SK-N-SH (cell line): Measurements from ENCODE around the gene FAM181A.

Source experiments
- CHD2 ChIP-seq: fragments of 150-350 bp; IDR thresholded peaks from 2 replicates; pipeline ENCODE4 v1.6.1; 2018; ENCODE audit warnings: low read length; ENCODE audit not compliant: partially characterized antibody
- CTCF ChIP-seq: fragments of 200-600 bp; sonication (generic); IDR thresholded peaks from 2 replicates; pipeline ENCODE4 v1.6.1; 2017; ENCODE audit warnings: antibody characterized with exemption, mild to moderate bottlenecking, moderate library complexity
- EZH2phosphoT487 ChIP-seq: fragments of 200-600 bp; sonication (generic); IDR thresholded peaks from 2 replicates; pipeline ENCODE4 v1.6.1; 2017; ENCODE audit warnings: low read depth, mixed run types, mild to moderate bottlenecking, antibody characterized with exemption, moderate library complexity, borderline replicate concordance
- POLR2AphosphoS5 ChIP-seq: IDR thresholded peaks from 2 replicates; pipeline ENCODE4 v1.6.1; 2012; ENCODE audit warnings: low read depth, low read length
- TF ChIP-seq, protein P1 (sequence below): fragments of 150-350 bp; IDR thresholded peaks from 2 replicates; pipeline ENCODE4 v1.6.1; 2016; ENCODE audit warnings: mild to moderate bottlenecking, low read depth, low read length
- TF ChIP-seq, protein P2 (sequence below): IDR thresholded peaks from 2 replicates; pipeline ENCODE4 v1.6.1; 2012; ENCODE audit warnings: mild to moderate bottlenecking, low read depth, low read length, moderate library complexity

DNA sequence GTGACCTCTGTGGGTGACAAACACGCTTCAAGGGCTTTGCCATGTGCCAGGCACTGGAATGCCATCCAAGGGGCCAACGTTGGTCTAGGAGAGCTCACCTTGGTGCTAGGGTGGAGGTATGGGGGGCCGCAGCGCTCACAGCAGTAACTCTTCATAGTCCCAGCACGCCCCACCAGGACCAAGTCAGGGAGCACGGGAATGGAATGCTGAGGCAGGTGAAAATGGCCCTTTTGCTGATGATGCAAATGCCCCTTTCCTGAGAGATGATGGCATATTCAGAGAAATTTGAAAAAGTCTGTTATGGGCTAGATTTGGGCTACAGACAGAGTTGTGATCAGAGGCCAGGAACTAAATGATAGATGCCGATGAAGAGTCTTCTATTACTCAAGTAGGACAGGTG lies 10.0 kb upstream of the FAM181A start:
- TF ChIP-seq POLR2AphosphoS5 (no peak), CTCF (no peak), CHD2 (no peak), EZH2phosphoT487 (no peak)
- TF ChIP-seq, protein P1, sequence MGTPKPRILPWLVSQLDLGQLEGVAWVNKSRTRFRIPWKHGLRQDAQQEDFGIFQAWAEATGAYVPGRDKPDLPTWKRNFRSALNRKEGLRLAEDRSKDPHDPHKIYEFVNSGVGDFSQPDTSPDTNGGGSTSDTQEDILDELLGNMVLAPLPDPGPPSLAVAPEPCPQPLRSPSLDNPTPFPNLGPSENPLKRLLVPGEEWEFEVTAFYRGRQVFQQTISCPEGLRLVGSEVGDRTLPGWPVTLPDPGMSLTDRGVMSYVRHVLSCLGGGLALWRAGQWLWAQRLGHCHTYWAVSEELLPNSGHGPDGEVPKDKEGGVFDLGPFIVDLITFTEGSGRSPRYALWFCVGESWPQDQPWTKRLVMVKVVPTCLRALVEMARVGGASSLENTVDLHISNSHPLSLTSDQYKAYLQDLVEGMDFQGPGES: no peak
- TF ChIP-seq, protein P2, sequence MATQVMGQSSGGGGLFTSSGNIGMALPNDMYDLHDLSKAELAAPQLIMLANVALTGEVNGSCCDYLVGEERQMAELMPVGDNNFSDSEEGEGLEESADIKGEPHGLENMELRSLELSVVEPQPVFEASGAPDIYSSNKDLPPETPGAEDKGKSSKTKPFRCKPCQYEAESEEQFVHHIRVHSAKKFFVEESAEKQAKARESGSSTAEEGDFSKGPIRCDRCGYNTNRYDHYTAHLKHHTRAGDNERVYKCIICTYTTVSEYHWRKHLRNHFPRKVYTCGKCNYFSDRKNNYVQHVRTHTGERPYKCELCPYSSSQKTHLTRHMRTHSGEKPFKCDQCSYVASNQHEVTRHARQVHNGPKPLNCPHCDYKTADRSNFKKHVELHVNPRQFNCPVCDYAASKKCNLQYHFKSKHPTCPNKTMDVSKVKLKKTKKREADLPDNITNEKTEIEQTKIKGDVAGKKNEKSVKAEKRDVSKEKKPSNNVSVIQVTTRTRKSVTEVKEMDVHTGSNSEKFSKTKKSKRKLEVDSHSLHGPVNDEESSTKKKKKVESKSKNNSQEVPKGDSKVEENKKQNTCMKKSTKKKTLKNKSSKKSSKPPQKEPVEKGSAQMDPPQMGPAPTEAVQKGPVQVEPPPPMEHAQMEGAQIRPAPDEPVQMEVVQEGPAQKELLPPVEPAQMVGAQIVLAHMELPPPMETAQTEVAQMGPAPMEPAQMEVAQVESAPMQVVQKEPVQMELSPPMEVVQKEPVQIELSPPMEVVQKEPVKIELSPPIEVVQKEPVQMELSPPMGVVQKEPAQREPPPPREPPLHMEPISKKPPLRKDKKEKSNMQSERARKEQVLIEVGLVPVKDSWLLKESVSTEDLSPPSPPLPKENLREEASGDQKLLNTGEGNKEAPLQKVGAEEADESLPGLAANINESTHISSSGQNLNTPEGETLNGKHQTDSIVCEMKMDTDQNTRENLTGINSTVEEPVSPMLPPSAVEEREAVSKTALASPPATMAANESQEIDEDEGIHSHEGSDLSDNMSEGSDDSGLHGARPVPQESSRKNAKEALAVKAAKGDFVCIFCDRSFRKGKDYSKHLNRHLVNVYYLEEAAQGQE: no peak
